HCT116 (cell line): ENCODE measurements around the gene ANKRD44. TPM values are rescaled to one million over a fixed set of nuclear protein-coding genes. Genes with fewer than 3 reads are reported as not detected.

ENCODE experiments used
- ATAC-seq: fragments of 200-7000 bp; cut with Tn5 transposase; 2 replicates; pipeline ENCODE4 v1.9.1; 2020; ENCODE audit warnings: mild to moderate bottlenecking, moderate library complexity
- BruUV-seq: library from RNA; stranded (reverse); fragments of 400-500 nt; replicated peaks from 2 replicates; lab custom pipeline; 2021; lab: Mats Ljungman, UMichigan
- CTCF ChIA-PET: fragments of 300-600 bp; sonication (Branson Sonifier 250); formaldehyde crosslinking; loops from one replicate; lab custom pipeline; 2021; ENCODE audit warnings: antibody characterized with exemption; lab: Charles Lee
- POLR2A ChIA-PET: fragments of 300-600, 350-600 bp; sonication (Branson Sonifier 250); formaldehyde crosslinking; loops from one replicate; lab custom pipeline; 2021; ENCODE audit warnings: antibody characterized with exemption; lab: Charles Lee
- RAD21 ChIA-PET, 2 experiments: fragments of 300-600 bp; sonication (Branson Sonifier 250); formaldehyde crosslinking; loops; one replicate each; lab custom pipeline; 2023; ENCODE audit warnings: low total read pairs in 2 of 2; ENCODE audit not compliant: uncharacterized antibody in 2 of 2, unreplicated experiment in 2 of 2, low non-redundant PET in 1 of 2; lab: Charles Lee
- DNase-seq: peaks from one replicate; pipeline ENCODE4 v3.0.0-alpha.2; 2010; ENCODE audit warnings: low read depth, low spot score
- H2AFZ ChIP-seq: fragments of 200-600 bp; shearing (Covaris generic), sonication (generic); 2 replicates; pipeline ENCODE4 v1.6.1; 2017; ENCODE audit warnings: low read depth, mixed run types, mixed read lengths, antibody characterized with exemption, low read length; ENCODE audit not compliant: poor library complexity, severe bottlenecking
- H3K27ac ChIP-seq: 2 replicates; pipeline ENCODE4 v1.5.1; 2012; ENCODE audit warnings: low read depth, low read length
- H3K27me3 ChIP-seq: fragments of 200-600 bp; sonication (generic); 2 replicates; pipeline ENCODE4 v1.6.1; 2016; ENCODE audit warnings: mixed run types, low read length, mixed read lengths; ENCODE audit not compliant: insufficient read depth
- H3K36me3 ChIP-seq, 2 experiments: fragments of 200-500 bp in 1 of 2; fragments of 200-600 bp in 1 of 2; sonication (Bioruptor generic) in 1 of 2; sonication (generic) in 1 of 2; 2 replicates each; pipeline versions ENCODE4 v1.5.1 to v1.6.1; 2014 to 2016; ENCODE audit warnings: low read length in 2 of 2, inconsistent platforms in 1 of 2, mixed read lengths in 1 of 2, mixed run types in 1 of 2; ENCODE audit not compliant: insufficient read depth in 2 of 2, control insufficient read depth in 1 of 2
- H3K4me1 ChIP-seq, 2 experiments: fragments of 200-600 bp in 1 of 2; sonication (generic) in 1 of 2; 2 replicates each; pipeline versions ENCODE4 v1.5.1 to v1.6.1; 2012 to 2017; ENCODE audit warnings: low read length in 2 of 2, inconsistent platforms in 1 of 2, mild to moderate bottlenecking in 1 of 2, mixed read lengths in 1 of 2, mixed run types in 1 of 2, moderate library complexity in 1 of 2; ENCODE audit not compliant: insufficient read depth in 2 of 2, control insufficient read depth in 1 of 2
- H3K4me2 ChIP-seq: fragments of 200-600 bp; sonication (generic); 2 replicates; pipeline ENCODE4 v1.6.1; 2017; ENCODE audit warnings: mixed run types, low read length, mixed read lengths
- H3K4me3 ChIP-seq, 2 experiments: fragments of 200-600 bp in 1 of 2; sonication (generic) in 1 of 2; replicated peaks in 1 of 2; 2 replicates each; pipeline ENCODE4 v1.5.1; 2011 to 2016; ENCODE audit warnings: low read length in 2 of 2, control low read depth in 1 of 2, low read depth in 1 of 2, mild to moderate bottlenecking in 1 of 2, mixed read lengths in 1 of 2, mixed run types in 1 of 2
- H3K79me2 ChIP-seq: fragments of 200-600 bp; sonication (generic); 2 replicates; pipeline ENCODE4 v1.6.1; 2017; ENCODE audit warnings: mild to moderate bottlenecking, mixed run types, low read length, moderate library complexity, mixed read lengths; ENCODE audit not compliant: insufficient read depth
- H3K9ac ChIP-seq: fragments of 200-600 bp; sonication (generic); 2 replicates; pipeline ENCODE4 v1.6.1; 2016; ENCODE audit warnings: low read length, mixed read lengths
- H3K9me2 ChIP-seq: fragments of 200-600 bp; sonication (generic), shearing (Covaris generic); 2 replicates; pipeline ENCODE4 v1.6.1; 2017; ENCODE audit warnings: mixed run types, mild to moderate bottlenecking, moderate library complexity; ENCODE audit not compliant: insufficient read depth
- H3K9me3 ChIP-seq, 2 experiments: fragments of 200-500 bp in 1 of 2; fragments of 200-600 bp in 1 of 2; sonication (Bioruptor generic) in 1 of 2; sonication (generic) in 1 of 2; 2 replicates each; pipeline ENCODE4 v1.6.1; 2014 to 2017; ENCODE audit warnings: low read length in 2 of 2, mixed read lengths in 2 of 2, inconsistent platforms in 1 of 2, low read depth in 1 of 2, mild to moderate bottlenecking in 1 of 2, mixed run types in 1 of 2, moderate library complexity in 1 of 2; ENCODE audit not compliant: control insufficient read depth in 1 of 2, insufficient read depth in 1 of 2
- H4K20me1 ChIP-seq: fragments of 200-600 bp; sonication (generic), shearing (Covaris generic); 2 replicates; pipeline ENCODE4 v1.6.1; 2017; ENCODE audit warnings: mixed run types, mild to moderate bottlenecking, moderate library complexity; ENCODE audit not compliant: insufficient read depth
- CBX3 ChIP-seq: IDR thresholded peaks from 2 replicates; pipeline ENCODE4 v1.6.1; 2012; ENCODE audit warnings: low read depth
- CEBPB ChIP-seq: IDR thresholded peaks from 2 replicates; pipeline ENCODE4 v1.6.1; 2012; ENCODE audit warnings: low read depth
- EGR1 ChIP-seq: IDR thresholded peaks from 2 replicates; pipeline ENCODE4 v1.6.1; 2012; ENCODE audit warnings: low read depth
- ELF1 ChIP-seq: IDR thresholded peaks from 2 replicates; pipeline ENCODE4 v1.6.1; 2012; ENCODE audit warnings: low read depth, borderline replicate concordance
- EZH2 ChIP-seq: fragments of 200-600 bp; sonication (generic); IDR thresholded peaks from 2 replicates; pipeline ENCODE4 v1.6.1; 2017; ENCODE audit warnings: antibody characterized with exemption, mixed run types
- EZH2phosphoT487 ChIP-seq: fragments of 200-600 bp; IDR thresholded peaks from 2 replicates; pipeline ENCODE4 v1.6.1; 2018; ENCODE audit warnings: antibody characterized with exemption, borderline replicate concordance
- FOSL1 ChIP-seq: IDR thresholded peaks from 2 replicates; pipeline ENCODE4 v1.6.1; 2012; ENCODE audit warnings: low read depth
- JUND ChIP-seq: IDR thresholded peaks from 2 replicates; pipeline ENCODE4 v1.6.1; 2012
- POLR2AphosphoS5 ChIP-seq: IDR thresholded peaks from 2 replicates; pipeline ENCODE4 v1.6.1; 2011; ENCODE audit warnings: mild to moderate bottlenecking, low read depth, low read length, moderate library complexity
- RAD21 ChIP-seq: IDR thresholded peaks from 2 replicates; pipeline ENCODE4 v1.6.1; 2012; ENCODE audit warnings: low read depth, mild to moderate bottlenecking
- SIN3A ChIP-seq: IDR thresholded peaks from 2 replicates; pipeline ENCODE4 v1.6.1; 2012; ENCODE audit warnings: low read depth
- SP1 ChIP-seq: IDR thresholded peaks from 2 replicates; pipeline ENCODE4 v1.6.1; 2012; ENCODE audit warnings: low read depth
- SRF ChIP-seq: IDR thresholded peaks from 2 replicates; pipeline ENCODE4 v1.6.1; 2012; ENCODE audit warnings: low read depth
- TCF7L2 ChIP-seq: IDR thresholded peaks from 2 replicates; pipeline ENCODE4 v1.7.0; 2011; ENCODE audit warnings: borderline replicate concordance, inconsistent platforms; ENCODE audit not compliant: insufficient read depth, insufficient read length; ENCODE audit errors: extremely low read depth
- YY1 ChIP-seq: IDR thresholded peaks from 2 replicates; pipeline ENCODE4 v1.6.1; 2011; ENCODE audit warnings: low read length, low read depth, moderate library complexity, mild to moderate bottlenecking; ENCODE audit not compliant: insufficient replicate concordance; ENCODE audit errors: extremely low read depth
- ZFX ChIP-seq: fragments of 450-650 bp; IDR thresholded peaks from 2 replicates; pipeline ENCODE4 v1.6.1; 2017
- ZNF274 ChIP-seq: fragments of 200-500 bp; sonication (Bioruptor generic); IDR thresholded peaks from 2 replicates; pipeline ENCODE4 v1.6.1; 2014; ENCODE audit warnings: mild to moderate bottlenecking, low read depth, low read length, inconsistent platforms
- intact Hi-C: fragments of 100-400 bp; cut with micrococcal nuclease; formaldehyde crosslinking; loops from 2 replicates; pipeline ENCODE4 v1.10.0; 2022
- total RNA-seq: library from RNA; stranded (reverse); gene quantifications from one replicate; pipeline ENCODE4 v1.2.1, GENCODE V29; 2021; ENCODE audit not compliant: unreplicated experiment
- TF ChIP-seq, protein P1 (sequence below): IDR thresholded peaks from 2 replicates; pipeline ENCODE4 v1.6.1; 2012
- TF ChIP-seq, protein P2 (sequence below): IDR thresholded peaks from 2 replicates; pipeline ENCODE4 v1.6.1; 2012
- TF ChIP-seq, protein P3 (sequence below): IDR thresholded peaks from 2 replicates; pipeline ENCODE4 v1.6.1; 2012; ENCODE audit warnings: low read depth

The ANKRD44 gene
- total RNA-seq, 1 experiment from 2014 or later, result 2.7 TPM

DNA sequence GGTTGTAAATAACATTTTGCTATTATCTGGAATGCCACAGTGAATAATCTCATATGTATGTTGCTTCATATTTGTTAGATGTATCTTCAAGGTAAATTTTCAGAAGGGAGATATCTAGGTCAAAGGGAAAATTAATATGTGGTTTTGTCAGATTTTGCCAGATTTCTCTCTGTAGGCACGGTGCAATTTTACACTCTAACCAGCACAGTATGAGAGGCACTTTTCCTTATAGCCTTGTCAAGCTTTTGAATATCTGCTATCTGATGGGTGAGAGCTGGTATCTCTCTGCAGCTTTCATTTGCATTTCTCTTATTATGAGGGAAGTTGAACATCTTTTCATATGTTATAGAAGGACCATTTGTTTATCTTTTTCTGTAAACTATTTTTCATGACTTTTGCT is 208.3 kb downstream of the ANKRD44 start:
- ChIA-PET RAD21 (no interaction called here), POLR2A (no interaction called here)
- BruUV-seq, result no TSS peak

DNA sequence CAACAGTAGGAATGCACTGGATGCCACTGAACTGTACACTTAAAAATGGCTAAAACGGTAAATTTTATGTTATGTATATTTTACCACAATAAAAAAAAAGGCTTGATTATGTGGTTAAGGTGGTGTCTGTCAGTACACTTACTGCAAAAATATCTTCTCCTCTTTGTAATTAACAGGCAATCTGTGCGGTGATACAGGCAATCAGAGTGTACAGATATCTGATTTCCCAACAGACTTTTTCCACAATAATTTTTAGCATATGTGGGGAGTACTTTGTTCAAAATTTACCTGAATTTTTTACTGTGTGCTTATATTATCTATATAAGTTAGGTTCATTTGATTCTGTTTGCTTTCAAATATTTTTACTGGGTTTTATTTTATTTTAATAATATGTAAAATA is 209.1 kb downstream of the ANKRD44 start:
- intact Hi-C loops, result no loop called here
- Histone ChIP-seq H3K27ac (no peak overlapping the region), H3K9me2 (no peaks in the 10 kb centered on the region), H3K27me3 (no peaks in the 10 kb centered on the region), H3K4me1 (peaks cover 0 to 7% of the 10 kb centered on the region in 2 experiments; a peak in 2 of 4 replicates), H4K20me1 (no peaks in the 10 kb centered on the region), H3K9ac (no peak overlapping the region), H2AFZ (no peak overlapping the region), H3K9me3 (no peaks in the 10 kb centered on the region), H3K36me3 (no peaks in the 10 kb centered on the region), H3K4me2 (no peak overlapping the region), H3K4me3 (no peak overlapping the region), H3K79me2 (no peaks in the 10 kb centered on the region)
- ChIA-PET CTCF (no interaction called here), RAD21 (no interaction called here), POLR2A (no interaction called here)
- ATAC-seq (no peak), DNase-seq (no peak)
- TF ChIP-seq JUND (no peak), ELF1 (no peak), POLR2AphosphoS5 (no peak), EGR1 (no peak), ZNF274 (no peak), CBX3 (no peak), RAD21 (no peak), EZH2phosphoT487 (no peak), FOSL1 (no peak), SP1 (no peak), YY1 (no peak), SRF (no peak), TCF7L2 (no peak), CEBPB (no peak), EZH2 (no peak)
- TF ChIP-seq, protein P1, sequence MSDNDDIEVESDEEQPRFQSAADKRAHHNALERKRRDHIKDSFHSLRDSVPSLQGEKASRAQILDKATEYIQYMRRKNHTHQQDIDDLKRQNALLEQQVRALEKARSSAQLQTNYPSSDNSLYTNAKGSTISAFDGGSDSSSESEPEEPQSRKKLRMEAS, result no peak
- TF ChIP-seq, protein P2, sequence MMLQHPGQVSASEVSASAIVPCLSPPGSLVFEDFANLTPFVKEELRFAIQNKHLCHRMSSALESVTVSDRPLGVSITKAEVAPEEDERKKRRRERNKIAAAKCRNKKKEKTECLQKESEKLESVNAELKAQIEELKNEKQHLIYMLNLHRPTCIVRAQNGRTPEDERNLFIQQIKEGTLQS, result no peak
- TF ChIP-seq, protein P3, sequence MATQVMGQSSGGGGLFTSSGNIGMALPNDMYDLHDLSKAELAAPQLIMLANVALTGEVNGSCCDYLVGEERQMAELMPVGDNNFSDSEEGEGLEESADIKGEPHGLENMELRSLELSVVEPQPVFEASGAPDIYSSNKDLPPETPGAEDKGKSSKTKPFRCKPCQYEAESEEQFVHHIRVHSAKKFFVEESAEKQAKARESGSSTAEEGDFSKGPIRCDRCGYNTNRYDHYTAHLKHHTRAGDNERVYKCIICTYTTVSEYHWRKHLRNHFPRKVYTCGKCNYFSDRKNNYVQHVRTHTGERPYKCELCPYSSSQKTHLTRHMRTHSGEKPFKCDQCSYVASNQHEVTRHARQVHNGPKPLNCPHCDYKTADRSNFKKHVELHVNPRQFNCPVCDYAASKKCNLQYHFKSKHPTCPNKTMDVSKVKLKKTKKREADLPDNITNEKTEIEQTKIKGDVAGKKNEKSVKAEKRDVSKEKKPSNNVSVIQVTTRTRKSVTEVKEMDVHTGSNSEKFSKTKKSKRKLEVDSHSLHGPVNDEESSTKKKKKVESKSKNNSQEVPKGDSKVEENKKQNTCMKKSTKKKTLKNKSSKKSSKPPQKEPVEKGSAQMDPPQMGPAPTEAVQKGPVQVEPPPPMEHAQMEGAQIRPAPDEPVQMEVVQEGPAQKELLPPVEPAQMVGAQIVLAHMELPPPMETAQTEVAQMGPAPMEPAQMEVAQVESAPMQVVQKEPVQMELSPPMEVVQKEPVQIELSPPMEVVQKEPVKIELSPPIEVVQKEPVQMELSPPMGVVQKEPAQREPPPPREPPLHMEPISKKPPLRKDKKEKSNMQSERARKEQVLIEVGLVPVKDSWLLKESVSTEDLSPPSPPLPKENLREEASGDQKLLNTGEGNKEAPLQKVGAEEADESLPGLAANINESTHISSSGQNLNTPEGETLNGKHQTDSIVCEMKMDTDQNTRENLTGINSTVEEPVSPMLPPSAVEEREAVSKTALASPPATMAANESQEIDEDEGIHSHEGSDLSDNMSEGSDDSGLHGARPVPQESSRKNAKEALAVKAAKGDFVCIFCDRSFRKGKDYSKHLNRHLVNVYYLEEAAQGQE, result no peak
- BruUV-seq, result no TSS peak

More for the DNA sequence above, 208.3 kb downstream of the ANKRD44 start:
- Histone ChIP-seq H3K4me3 (no peak overlapping the region), H2AFZ (no peak overlapping the region), H3K9me2 (no peaks in the 10 kb centered on the region), H3K79me2 (no peaks in the 10 kb centered on the region), H3K36me3 (no peaks in the 10 kb centered on the region), H3K9me3 (no peaks in the 10 kb centered on the region), H3K27me3 (no peaks in the 10 kb centered on the region), H3K9ac (no peak overlapping the region), H3K27ac (no peak overlapping the region), H3K4me2 (no peak overlapping the region), H4K20me1 (no peaks in the 10 kb centered on the region), H3K4me1 (peaks cover 0 to 7% of the 10 kb centered on the region in 2 experiments; a peak in 2 of 4 replicates)
- DNase-seq (no peak), ATAC-seq (no peak)
- intact Hi-C loops, result no loop called here
- TF ChIP-seq TCF7L2 (no peak), ZFX (no peak), SIN3A (no peak)
- TF ChIP-seq, protein P1, result no peak
- CTCF ChIA-PET, result interaction anchor here (1.3 kb wide), 1 partner anchor 11 kb away, joined by 5 read pairs; no protein-coding TSS in a partner anchor
